HG03066 (cell line): ENCODE data around the gene BANK1.
"Not testable (repeated sequence)": the region's sequence is repeated elsewhere in the genome, so short reads cannot be mapped to it uniquely, and the experiment has no call there.

Experiments
- ATAC-seq: cut with Tn5 transposase; IDR thresholded peaks from one replicate; pipeline ENCODE4 v1.9.1; 2021; ENCODE audit warnings: low read depth; ENCODE audit not compliant: unreplicated experiment

BANK1 gene

GRCh38 chr4:101871962-101872676 lies 81.6 kb downstream of the BANK1 start:
- ATAC-seq: peak; percentile 62

- no peak for ATAC-seq
Measured at GRCh38 chr4:101885574-101885973, 95.0 kb downstream of the BANK1 start.

GRCh38 chr4:101886826-101887225 lies 96.3 kb downstream of the BANK1 start:
- no peak for ATAC-seq

GRCh38 chr4:101888472-101888871 lies 97.9 kb downstream of the BANK1 start:
- ATAC-seq: no peak

- ATAC-seq: not testable (repeated sequence)
Measured at GRCh38 chr4:101905527-101905926, 115.0 kb downstream of the BANK1 start.

- ATAC-seq: no peak
Measured at GRCh38 chr4:101910786-101911373, 120.3 kb downstream of the BANK1 start.

GRCh38 chr4:101911616-101912015 lies 121.1 kb downstream of the BANK1 start:
- ATAC-seq: no peak

GRCh38 chr4:101914761-101915160 lies 124.2 kb downstream of the BANK1 start:
- ATAC-seq: no peak

- no peak for ATAC-seq
Measured at GRCh38 chr4:101919373-101919977, 128.9 kb downstream of the BANK1 start.

- ATAC-seq: no peak
Measured at GRCh38 chr4:101921370-101921769, 130.8 kb downstream of the BANK1 start.

- ATAC-seq: no peak
Measured at GRCh38 chr4:101931619-101932018, 141.1 kb downstream of the BANK1 start.

- ATAC-seq: no peak
Measured at GRCh38 chr4:101933855-101934254, 143.3 kb downstream of the BANK1 start.

GRCh38 chr4:101938836-101939235 lies 148.3 kb downstream of the BANK1 start:
- ATAC-seq: no peak

GRCh38 chr4:101941816-101942358 lies 151.4 kb downstream of the BANK1 start:
- no peak for ATAC-seq

GRCh38 chr4:101942891-101943290 lies 152.4 kb downstream of the BANK1 start:
- no peak for ATAC-seq

GRCh38 chr4:101944649-101945048 lies 154.1 kb downstream of the BANK1 start:
- no peak for ATAC-seq

GRCh38 chr4:101948055-101948454 lies 157.5 kb downstream of the BANK1 start:
- no peak for ATAC-seq

GRCh38 chr4:101948951-101949350 lies 158.4 kb downstream of the BANK1 start:
- no peak for ATAC-seq

GRCh38 chr4:101950258-101950979 lies 159.9 kb downstream of the BANK1 start:
- no peak for ATAC-seq

GRCh38 chr4:101952985-101953384 lies 162.5 kb downstream of the BANK1 start:
- ATAC-seq: no peak

GRCh38 chr4:101953949-101954348 lies 163.4 kb downstream of the BANK1 start:
- ATAC-seq: no peak
